Measurements from ENCODE around the gene ABCB4.

DNA sequence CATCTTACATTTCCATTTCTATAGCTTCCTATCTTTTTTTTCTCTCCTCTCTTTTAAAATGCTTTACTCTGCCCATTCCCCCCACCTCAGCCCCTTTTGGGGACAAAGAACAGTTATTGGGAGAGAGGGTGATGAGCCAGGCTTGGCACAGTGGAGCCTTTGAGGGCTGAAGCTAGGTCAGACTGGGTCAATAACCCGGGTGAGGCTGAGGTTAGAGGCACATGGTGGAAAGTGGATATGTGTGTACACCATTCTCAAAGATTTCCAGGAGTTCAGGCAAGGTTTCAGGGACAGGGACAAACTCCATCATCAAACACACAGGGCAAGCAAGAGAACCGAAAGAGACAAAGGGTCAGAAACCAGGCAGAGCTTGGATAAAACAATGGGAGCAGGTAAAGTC, 11.5 kb downstream of the ABCB4 start:
- TF ChIP-seq POLR2A (IDR thresholded peaks at IDR 0.05): no peak
- TF ChIP-seq POLR2AphosphoS5 (IDR thresholded peaks at IDR 0.05): no peak

Data from prostate gland (tissue), 1 donor.